Tibial nerve (tissue), 4 donors: ENCODE data around the gene ZNRD2.

ENCODE experiments used
- CTCF ChIP-seq, 5 experiments: fragments of 200-600 bp in 3 of 5; fragments of 450-650 bp in 2 of 5; sonication (generic) in 3 of 5; IDR thresholded peaks; one replicate each; pipeline ENCODE4 v1.5.1; 2016 to 2019; ENCODE audit warnings: antibody characterized with exemption in 5 of 5, mild to moderate bottlenecking in 3 of 5, moderate library complexity in 2 of 5
- EP300 ChIP-seq, 2 donors: sonication (generic); formaldehyde crosslinking; IDR thresholded peaks; one replicate each; pipeline ENCODE4 v1.6.1; 2017; ENCODE audit warnings: antibody characterized with exemption in 2 of 2, mild to moderate bottlenecking in 1 of 2
- POLR2A ChIP-seq, 2 donors: fragments of 450-650 bp; IDR thresholded peaks; one replicate each; pipeline ENCODE4 v1.6.1; 2017; ENCODE audit warnings: antibody characterized with exemption in 2 of 2, mild to moderate bottlenecking in 2 of 2, moderate library complexity in 2 of 2

- no peak for TF ChIP-seq CTCF (IDR thresholded peaks at IDR 0.05)
- no peak for TF ChIP-seq POLR2A (IDR thresholded peaks at IDR 0.05)
- no peak for TF ChIP-seq EP300 (IDR thresholded peaks at IDR 0.05)
Measured at GRCh38 chr11:65538232-65538914, 31.9 kb upstream of the ZNRD2 start.
